HG03135 (cell line): Measurements from ENCODE around the gene FAM3C.

Experiments used
- ATAC-seq: cut with Tn5 transposase; IDR thresholded peaks from one replicate; pipeline ENCODE4 v1.9.1; 2021; ENCODE audit warnings: mild to moderate bottlenecking, moderate library complexity; ENCODE audit not compliant: unreplicated experiment

Gene FAM3C

DNA sequence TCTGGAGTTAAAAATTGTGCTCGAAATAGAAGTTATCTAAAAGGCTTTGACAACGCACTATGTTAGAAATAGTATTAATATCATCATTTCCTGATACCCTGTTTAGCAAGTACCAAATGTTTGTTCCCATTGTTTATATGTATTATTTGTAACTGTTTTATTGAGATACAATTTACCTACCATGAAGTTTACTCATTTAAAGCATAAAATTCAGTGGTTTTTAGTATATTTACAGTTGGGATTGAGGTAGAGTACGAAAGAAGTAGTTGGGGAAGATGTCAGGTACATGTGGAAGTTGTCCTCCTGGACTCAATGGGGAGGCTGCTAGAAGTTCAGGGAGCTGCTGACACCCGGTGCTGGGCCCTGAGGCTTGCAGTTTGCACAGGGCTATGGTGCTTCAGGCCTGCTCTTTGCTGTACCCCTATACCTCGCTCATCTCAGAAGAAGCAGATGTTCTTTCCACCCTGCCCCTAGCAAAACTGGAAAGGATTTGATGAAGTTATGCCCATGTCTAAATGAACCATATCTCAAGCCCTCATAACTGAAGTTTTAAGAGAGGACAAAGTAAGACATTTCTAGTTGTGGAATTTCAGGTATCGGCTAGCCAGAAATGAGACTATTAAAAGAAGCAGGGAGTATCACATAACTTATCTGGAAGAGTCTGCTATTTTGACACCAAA, 92.5 kb downstream of the FAM3C start:
- ATAC-seq = no peak

DNA sequence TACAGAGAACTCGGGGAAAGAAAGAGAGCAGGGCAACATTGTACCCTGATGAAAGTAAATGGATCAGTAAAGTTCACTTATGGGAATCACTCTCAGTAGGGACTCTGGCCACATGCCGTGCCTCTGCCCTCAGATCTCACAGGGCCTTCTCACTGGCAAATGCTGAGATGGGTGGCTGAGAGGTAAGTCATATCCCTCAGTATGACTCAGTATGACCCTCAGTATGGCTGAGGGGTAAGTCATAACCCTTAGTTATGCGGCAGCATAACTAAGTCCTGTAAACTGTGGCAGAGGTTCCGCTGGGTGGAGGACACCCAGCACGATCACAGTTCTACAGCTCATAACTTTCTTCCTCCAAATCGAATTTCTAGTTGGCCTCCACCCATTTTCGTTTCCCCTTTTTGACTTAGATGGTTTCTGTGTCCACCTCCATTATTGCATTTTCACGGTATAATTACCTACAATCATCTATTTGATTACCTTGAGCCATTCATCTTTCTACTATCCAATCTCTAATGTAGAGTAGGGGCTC, 93.8 kb downstream of the FAM3C start:
- peak; percentile 93 for ATAC-seq

DNA sequence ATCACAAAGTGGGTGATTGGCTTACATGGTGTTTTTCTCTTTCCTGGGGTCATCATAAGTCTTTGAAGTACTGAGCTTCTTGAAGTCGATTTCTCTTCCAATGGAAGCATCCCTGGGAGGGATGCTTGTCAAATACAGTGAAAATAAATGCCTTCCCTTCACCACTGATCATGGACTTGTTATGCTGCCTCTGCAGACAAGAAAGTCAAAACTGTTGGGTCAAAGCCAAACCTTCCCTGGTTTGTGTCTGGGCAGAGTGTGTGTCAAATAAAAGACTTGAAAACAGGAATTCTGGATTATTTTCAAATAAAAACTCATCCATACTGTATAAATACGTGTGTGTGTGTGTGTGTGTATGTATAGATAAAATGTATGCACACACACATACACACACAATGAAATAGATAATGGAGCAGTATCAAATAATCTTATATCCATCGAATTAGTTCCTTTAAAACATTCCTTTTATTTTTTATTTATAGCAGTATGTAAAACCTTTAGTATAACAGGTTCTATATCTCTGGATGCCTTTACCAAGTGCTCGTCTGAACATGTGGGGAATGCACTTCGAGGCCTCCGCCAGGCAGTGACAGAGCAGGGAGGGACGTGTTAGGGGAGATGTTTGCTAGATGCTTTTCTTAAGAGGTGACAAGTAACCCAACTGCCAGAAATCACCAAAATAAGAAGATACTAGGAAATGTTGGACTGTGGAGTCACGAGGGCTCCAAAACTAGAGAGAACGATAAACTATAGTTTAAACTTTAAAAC, 94.5 kb downstream of the FAM3C start:
- no peak for ATAC-seq

DNA sequence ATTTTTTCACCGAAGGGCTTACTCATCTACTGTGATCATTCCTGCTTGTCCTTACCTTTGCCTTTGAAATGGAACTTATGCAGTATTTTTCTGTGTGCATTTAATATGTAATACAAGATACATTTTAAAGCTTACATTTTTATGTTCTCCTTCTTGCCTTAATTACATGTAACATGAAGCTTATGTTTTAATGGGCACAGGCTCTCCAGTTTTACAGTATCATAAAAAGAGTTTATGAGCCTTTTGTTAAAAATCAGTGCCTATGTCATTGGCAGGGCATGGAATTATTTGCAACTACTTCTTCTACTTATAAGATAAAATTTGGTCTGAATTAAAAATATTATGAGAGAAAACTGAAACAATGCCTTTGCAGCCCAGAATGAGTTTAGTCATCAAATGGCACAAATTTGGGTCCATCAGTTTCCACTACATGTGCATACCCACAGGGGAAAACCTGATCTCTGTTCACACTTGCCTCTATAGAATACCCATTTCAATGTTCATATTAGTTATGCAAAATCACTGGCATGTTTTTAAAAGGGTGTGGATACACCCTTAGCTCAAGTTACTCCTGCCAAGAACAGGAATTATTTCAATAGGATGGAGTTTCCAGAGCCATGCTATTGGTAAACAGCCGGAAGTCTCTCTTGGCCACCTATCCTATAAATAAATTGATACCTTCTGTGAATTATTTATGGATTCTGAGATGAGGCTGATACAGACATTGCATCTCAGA, 95.3 kb downstream of the FAM3C start:
- no peak for ATAC-seq
